Stimulated activated CD4-positive, alpha-beta T cell treated with anti-CD3 and anti-CD28 coated beads, Interleukin-1b, Interleukin-23, amount 100 ng/mL, for 24 hours (primary cell): ENCODE results near the gene IL2RA.
"Not testable (repeated sequence)": the region's sequence is repeated elsewhere in the genome, so short reads cannot be mapped to it uniquely, and the experiment has no call there.

Source experiments
- DNase-seq, 4 experiments: peaks; one replicate each; pipeline ENCODE4 v3.0.0-alpha.2; 2020; ENCODE audit warnings: low read depth in 4 of 4, low spot score in 1 of 4

Gene IL2RA

GRCh38 chr10:5963071-5963470 is 99.1 kb downstream of the IL2RA start:
- no peak for DNase-seq

GRCh38 chr10:5962358-5962940 is 99.7 kb downstream of the IL2RA start:
- not testable (repeated sequence) for DNase-seq

- no peak for DNase-seq
Observed at GRCh38 chr10:5961405-5962100, 100.6 kb downstream of the IL2RA start.

GRCh38 chr10:5960973-5961275 is 101.2 kb downstream of the IL2RA start:
- not testable (repeated sequence) for DNase-seq
